Measurements from ENCODE around the gene CANT1. TPM values are rescaled to one million over a fixed set of nuclear protein-coding genes. Genes with fewer than 3 reads are reported as not detected.
A peak's percentile ranks its signal among the peaks of the same experiment; 100 is the strongest.

CANT1 gene
- total and polyA plus RNA-seq, 2 of the 13 experiments (the other 11 are each of a cell fraction or from before 2014, with no cell fraction given): 34.1 to 42.1 TPM

- no peak for TF ChIP-seq TFAP4 (IDR thresholded peaks at IDR 0.05; ENCODE audit: borderline replicate concordance, low read depth)
- TF ChIP-seq PLRG1 (conservative IDR thresholded peaks at IDR 0.05): no peak
- TF ChIP-seq ZBTB26 (CRISPR knock-in tag; IDR thresholded peaks at IDR 0.05; ENCODE audit: borderline replicate concordance): no peak
- TF ChIP-seq FOXC1 (CRISPR knock-in tag; IDR thresholded peaks at IDR 0.05; ENCODE audit: borderline replicate concordance): no peak
- TF ChIP-seq DBP (CRISPR knock-in tag; IDR thresholded peaks at IDR 0.05; ENCODE audit: not compliant biosample characterization): no peak
- no peak for TF ChIP-seq ZNF556 (CRISPR knock-in tag; IDR thresholded peaks at IDR 0.05; ENCODE audit: borderline replicate concordance)
- TF ChIP-seq ATF3 (CRISPR knock-in tag; IDR thresholded peaks at IDR 0.05): no peak
- TF ChIP-seq RAD21 (CRISPR knock-in tag; IDR thresholded peaks at IDR 0.05): peak; percentile 85
- no peak for TF ChIP-seq SNAPC5 (CRISPR knock-in tag; IDR thresholded peaks at IDR 0.05; ENCODE audit: borderline replicate concordance)
- TF ChIP-seq SMAD1 (CRISPR knock-in tag; IDR thresholded peaks at IDR 0.05; ENCODE audit: borderline replicate concordance, low read depth): 0 out of 2 replicates have a peak, but pooled peaks have one; percentile 37
- no peak for TF ChIP-seq TERF1 (CRISPR knock-in tag; IDR thresholded peaks at IDR 0.05)
- TF ChIP-seq ZNF207 (IDR thresholded peaks at IDR 0.05; ENCODE audit: borderline replicate concordance): no peak
- no peak for TF ChIP-seq E2F5 (CRISPR knock-in tag; conservative IDR thresholded peaks at IDR 0.05)
- TF ChIP-seq CHD4 (IDR thresholded peaks at IDR 0.05; ENCODE audit: borderline replicate concordance, low read length): no peak
- no peak for TF ChIP-seq TCF7L2 (IDR thresholded peaks at IDR 0.05; ENCODE audit: low read depth, low read length)
- no peak for TF ChIP-seq NFIC (IDR thresholded peaks at IDR 0.05; ENCODE audit: low read length)
- TF ChIP-seq PITX1 (CRISPR knock-in tag; IDR thresholded peaks at IDR 0.05): no peak
- no peak for TF ChIP-seq TAF1 (CRISPR knock-in tag; IDR thresholded peaks at IDR 0.05)
- TF ChIP-seq NFRKB (IDR thresholded peaks at IDR 0.05): no peak
- TF ChIP-seq NFKB2 (CRISPR knock-in tag; IDR thresholded peaks at IDR 0.05; ENCODE audit: borderline replicate concordance): no peak
- peak; percentile 75; the same call in 1 of the 2 replicates for TF ChIP-seq ZNF225 (CRISPR knock-in tag; IDR thresholded peaks at IDR 0.05)
- TF ChIP-seq ZNF484 (CRISPR knock-in tag; IDR thresholded peaks at IDR 0.05; ENCODE audit: borderline replicate concordance, low read depth): no peak
- TF ChIP-seq MBNL3 (CRISPR knock-in tag; conservative IDR thresholded peaks at IDR 0.05): no peak
- TF ChIP-seq NBN (conservative IDR thresholded peaks at IDR 0.05): no peak
- TF ChIP-seq PHB2 (IDR thresholded peaks at IDR 0.05; ENCODE audit: partially characterized antibody): no peak
- TF ChIP-seq HCFC1 (IDR thresholded peaks at IDR 0.05; ENCODE audit: low read depth, low read length): no peak
Observed at GRCh38 chr17:79019632-79020584, 10.3 kb upstream of the CANT1 start (continued).
